HUES6 (cell line): ENCODE data around the gene CYP2U1.

Experiments used
- H3K27ac ChIP-seq: 2 replicates; pipeline ENCODE4 v1.7.0; 2013; ENCODE audit warnings: low read depth, mild to moderate bottlenecking, low read length, inconsistent platforms
- H3K27me3 ChIP-seq: 2 replicates; pipeline ENCODE4 v1.6.1; 2013; ENCODE audit warnings: low read length; ENCODE audit not compliant: control insufficient read depth, insufficient read depth
- H3K36me3 ChIP-seq: 2 replicates; pipeline ENCODE4 v1.6.1; 2013; ENCODE audit warnings: low read length; ENCODE audit not compliant: control insufficient read depth, insufficient read depth
- H3K4me1 ChIP-seq: 2 replicates; pipeline ENCODE4 v1.6.1; 2013; ENCODE audit warnings: low read length; ENCODE audit not compliant: control insufficient read depth, insufficient read depth
- H3K4me3 ChIP-seq: 2 replicates; pipeline ENCODE4 v1.5.1; 2013; ENCODE audit warnings: low read depth, low read length
- H3K9ac ChIP-seq: one replicate; pipeline ENCODE4 v1.6.1; 2013; ENCODE audit warnings: mild to moderate bottlenecking, low read length
- H3K9me3 ChIP-seq: 2 replicates; pipeline ENCODE4 v1.6.1; 2013; ENCODE audit warnings: low read depth, low read length; ENCODE audit not compliant: control insufficient read depth, insufficient read depth

Gene CYP2U1

DNA sequence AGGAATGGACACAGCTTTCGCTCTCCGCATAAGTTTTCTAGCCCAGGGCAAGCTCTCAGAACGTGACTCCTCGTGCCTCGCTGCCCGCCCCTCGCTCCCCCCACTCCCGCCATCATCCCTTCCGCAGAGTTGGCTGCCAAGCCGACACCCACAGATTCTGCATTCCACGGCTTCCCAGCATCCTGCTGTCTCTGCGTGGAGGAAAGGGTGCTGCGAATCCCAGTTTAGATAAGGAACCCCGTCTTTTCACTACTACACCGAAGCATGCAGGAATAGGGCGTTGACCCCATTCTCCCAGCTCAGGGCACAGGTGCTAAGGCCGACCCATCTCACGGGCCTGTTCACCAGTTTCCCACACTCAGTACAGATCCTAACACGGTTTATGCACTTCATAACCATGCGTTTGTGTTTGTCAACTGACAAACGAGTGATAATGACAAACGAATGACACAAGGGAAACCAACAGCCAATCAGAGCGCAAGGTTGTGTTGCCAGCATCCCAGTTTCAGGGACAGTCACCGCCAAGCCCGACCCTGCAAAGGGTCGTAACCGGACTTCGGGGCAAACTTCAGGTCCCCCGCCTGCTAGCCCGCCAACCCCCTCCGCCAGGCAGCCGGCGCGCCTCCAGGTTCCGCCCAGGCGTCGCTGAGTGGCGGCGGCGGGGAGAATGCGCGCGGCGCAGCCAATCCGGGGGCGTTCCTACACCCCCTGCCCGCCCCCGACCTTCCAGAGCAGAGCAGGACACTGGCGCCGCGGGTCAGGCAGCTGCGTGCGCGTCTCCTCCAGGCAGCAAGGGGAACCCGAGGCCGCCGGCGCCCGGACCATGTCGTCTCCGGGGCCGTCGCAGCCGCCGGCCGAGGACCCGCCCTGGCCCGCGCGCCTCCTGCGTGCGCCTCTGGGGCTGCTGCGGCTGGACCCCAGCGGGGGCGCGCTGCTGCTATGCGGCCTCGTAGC lies at the start of gene CYP2U1:
Gene CYP2U1, plus strand, starts transcription at position 729 of the 954 bp plus-strand sequence. Its CDS starts 95 bp downstream, at position 824.
- H3K36me3 ChIP-seq = peaks cover 1% of the 10 kb centered on the region; the same call in 1 of the 2 replicates
- H3K27ac ChIP-seq = no peak within 1 kb of the TSS
- H3K4me3 ChIP-seq = peak within 1 kb of the TSS; percentile 68
- peak within 1 kb of the TSS; percentile 52 for H3K9ac ChIP-seq
- peaks cover 30% of the 10 kb centered on the region for H3K27me3 ChIP-seq
- peaks cover 10% of the 10 kb centered on the region; the same call in 1 of the 2 replicates for H3K4me1 ChIP-seq
- no peaks in the 10 kb centered on the region for H3K9me3 ChIP-seq

DNA sequence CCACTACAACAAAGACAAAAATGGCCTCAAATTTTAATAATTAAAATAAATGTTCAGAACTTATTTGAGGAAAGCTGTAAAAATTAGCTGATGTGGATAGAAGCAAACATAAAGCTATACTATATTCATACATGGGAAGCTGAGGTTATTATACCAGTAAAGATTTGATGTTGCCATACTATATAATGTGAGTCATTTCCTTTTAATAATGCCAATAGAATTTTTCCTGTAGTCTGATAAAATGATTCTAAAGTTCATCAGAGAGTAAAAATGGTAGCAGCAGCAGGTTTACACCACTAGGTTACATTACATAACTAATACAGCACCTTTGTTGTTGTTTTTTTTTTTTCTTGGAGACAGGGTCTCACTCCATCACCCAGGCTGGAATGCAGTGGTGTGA lies 45.5 kb upstream of the CYP2U1 start:
- H3K4me1 ChIP-seq = no peaks in the 10 kb centered on the region
- H3K9ac ChIP-seq = no peak overlapping the region
- H3K36me3 ChIP-seq = 0 out of 2 replicates have a peak, but pooled peaks cover 2% of the 10 kb centered on the region
- no peak overlapping the region for H3K27ac ChIP-seq
- H3K4me3 ChIP-seq = no peak overlapping the region
- H3K9me3 ChIP-seq = peaks cover 47% of the 10 kb centered on the region
- no peaks in the 10 kb centered on the region for H3K27me3 ChIP-seq

DNA sequence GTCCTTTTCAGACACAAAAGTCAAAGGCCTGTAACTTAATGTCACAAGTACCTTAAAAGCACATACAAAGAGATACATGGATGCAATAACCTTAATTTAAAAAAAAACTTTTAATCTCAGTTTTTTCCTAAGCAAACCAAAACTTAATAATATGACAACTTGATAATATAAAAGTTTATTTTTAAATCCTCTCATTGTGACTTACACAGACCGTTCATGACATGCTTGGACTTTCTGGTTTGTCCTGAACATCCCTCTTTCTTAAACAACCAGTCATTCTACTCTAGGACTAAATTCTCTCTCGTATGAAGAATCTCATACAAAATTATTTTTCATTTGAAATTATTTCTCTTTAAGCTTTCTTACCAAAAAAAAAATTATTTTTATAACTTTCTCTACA lies 43.1 kb upstream of the CYP2U1 start:
- Histone ChIP-seq H3K4me3 (no peak overlapping the region), H3K27me3 (no peaks in the 10 kb centered on the region), H3K4me1 (peaks cover 5% of the 10 kb centered on the region; the same call in 1 of the 2 replicates), H3K9me3 (peaks cover 50% of the 10 kb centered on the region), H3K9ac (no peak overlapping the region), H3K27ac (no peak overlapping the region), H3K36me3 (peaks cover 4% of the 10 kb centered on the region; the same call in 1 of the 2 replicates)

DNA sequence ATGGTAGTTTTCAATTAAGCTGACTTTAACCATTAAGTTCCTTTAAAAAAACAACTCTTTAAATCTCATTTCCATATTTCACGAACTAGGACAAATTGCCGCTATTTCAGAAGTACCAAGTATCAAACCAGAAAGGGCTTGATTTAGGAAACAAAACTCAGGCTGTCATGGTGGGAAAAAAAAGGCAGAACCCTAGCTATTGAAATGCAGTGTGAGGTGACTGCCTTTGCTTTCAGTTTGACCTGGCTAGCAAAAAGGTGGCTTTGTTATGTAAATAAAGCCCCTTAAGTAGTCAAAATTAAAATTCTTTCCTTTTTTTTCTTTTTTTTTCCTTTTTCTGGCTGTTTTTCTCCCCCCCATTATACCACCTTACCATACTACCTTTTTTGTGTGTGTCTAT lies 40.6 kb upstream of the CYP2U1 start:
- H3K9me3 ChIP-seq = peaks cover 42% of the 10 kb centered on the region
- H3K36me3 ChIP-seq = peaks cover 6% of the 10 kb centered on the region; the same call in 1 of the 2 replicates
- H3K27ac ChIP-seq = peak overlapping the region; percentile 62
- H3K4me3 ChIP-seq = no peak overlapping the region
- H3K9ac ChIP-seq = no peak overlapping the region
- no peaks in the 10 kb centered on the region for H3K27me3 ChIP-seq
- peaks cover 5% of the 10 kb centered on the region; the same call in 1 of the 2 replicates for H3K4me1 ChIP-seq

DNA sequence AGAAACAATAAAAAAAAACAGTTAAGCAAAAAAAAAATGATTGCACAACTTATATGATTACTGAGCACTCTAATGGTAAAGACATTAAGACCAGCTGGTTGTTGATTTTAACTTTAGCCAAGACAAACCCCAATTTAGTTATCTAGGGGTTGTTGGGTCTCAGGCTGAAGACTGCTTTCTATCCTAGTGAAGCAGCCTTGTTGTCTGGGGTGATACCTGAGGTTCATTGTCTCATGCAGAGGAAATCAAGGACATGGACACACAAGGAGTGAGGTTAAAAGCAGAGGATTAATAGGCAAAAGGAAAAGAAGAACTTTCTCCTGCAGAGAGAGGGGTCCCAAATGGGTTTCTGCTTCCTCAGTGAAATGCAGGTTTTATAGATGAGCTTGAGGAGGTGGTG lies 40.0 kb upstream of the CYP2U1 start:
- no peak overlapping the region for H3K4me3 ChIP-seq
- peaks cover 39% of the 10 kb centered on the region for H3K9me3 ChIP-seq
- H3K27me3 ChIP-seq = no peaks in the 10 kb centered on the region

DNA sequence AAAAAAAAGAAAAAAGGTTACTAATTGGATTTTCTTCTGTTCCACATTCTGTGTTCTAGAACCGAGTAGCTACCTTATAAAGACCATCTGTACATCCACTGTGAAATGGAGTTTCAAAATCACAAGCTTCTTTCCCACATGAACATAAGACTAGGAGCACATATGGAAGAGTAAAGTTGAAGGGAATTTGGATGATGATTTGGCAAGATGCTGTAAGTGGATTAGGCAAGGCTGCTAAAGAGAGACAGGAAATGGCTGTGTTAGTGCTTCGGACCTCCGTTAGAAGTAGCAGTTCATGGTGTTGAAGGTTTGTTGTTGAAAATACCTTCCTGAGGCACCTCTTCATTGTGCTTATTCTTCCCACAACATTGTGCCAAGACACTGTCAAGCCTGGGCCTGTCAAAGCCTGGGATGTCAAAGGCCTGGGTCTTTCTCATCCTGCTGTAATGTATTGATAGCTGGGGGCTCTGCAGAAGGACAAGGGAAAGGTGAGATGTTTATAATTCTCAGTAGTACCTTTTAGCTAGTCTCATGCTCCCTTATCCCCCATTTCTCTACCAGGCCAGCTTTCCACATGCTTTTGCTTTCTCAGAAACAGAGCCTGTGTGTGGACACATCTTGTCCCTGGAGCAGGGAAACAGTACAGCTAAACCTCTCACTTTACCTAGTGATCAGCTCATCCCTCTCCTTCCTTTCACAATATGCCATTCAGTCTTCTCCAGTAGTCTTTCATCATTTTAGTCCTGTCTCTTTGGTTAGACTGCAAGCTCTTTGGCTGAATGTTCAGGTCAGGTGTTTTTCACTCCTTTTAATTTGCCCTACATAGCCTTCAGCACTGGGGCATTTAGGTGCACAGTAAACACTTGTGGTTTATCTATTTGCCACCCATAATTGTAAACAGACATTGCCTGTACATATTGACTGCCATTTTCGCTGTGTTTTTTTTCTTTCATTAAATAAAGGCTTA lies 37.9 kb upstream of the CYP2U1 start:
- H3K27ac ChIP-seq = no peak overlapping the region

More for the DNA sequence above, 40.0 kb upstream of the CYP2U1 start:
- Histone ChIP-seq H3K36me3 (peaks cover 6% of the 10 kb centered on the region; the same call in 1 of the 2 replicates), H3K27ac (peak overlapping the region; percentile 62), H3K9ac (no peak overlapping the region), H3K4me1 (peaks cover 5% of the 10 kb centered on the region; the same call in 1 of the 2 replicates)

DNA sequence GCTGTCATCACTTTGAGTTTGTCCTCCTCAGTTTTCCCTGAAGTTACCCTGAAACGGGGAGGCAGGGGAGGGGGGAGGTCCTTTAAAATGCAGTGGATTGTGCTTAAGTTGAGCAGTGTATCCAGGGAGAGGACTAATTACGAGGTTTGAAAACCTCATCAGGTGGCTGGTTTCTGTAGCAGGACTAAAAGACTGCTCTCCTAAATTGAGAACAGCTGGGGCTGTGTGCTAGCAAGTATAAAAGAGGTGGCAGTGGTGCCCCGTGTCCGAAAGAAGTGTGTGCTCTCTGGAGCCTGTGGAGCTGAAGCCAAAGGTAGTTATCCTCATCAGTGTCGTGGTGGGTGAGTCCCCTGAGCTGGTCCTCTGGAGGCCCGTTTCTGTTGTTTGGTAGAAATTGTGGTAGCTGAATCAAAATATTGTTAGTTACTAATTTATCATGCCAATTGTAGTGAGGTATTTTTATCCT lies 37.2 kb upstream of the CYP2U1 start:
- H3K9me3 ChIP-seq = peaks cover 14% of the 10 kb centered on the region
- peaks cover 5% of the 10 kb centered on the region; the same call in 1 of the 2 replicates for H3K4me1 ChIP-seq
- no peak overlapping the region for H3K27ac ChIP-seq
- no peak overlapping the region for H3K4me3 ChIP-seq
- H3K27me3 ChIP-seq = no peaks in the 10 kb centered on the region
- peaks cover 4% of the 10 kb centered on the region; the same call in 1 of the 2 replicates for H3K36me3 ChIP-seq
- H3K9ac ChIP-seq = no peak overlapping the region

More for the DNA sequence above, 37.9 kb upstream of the CYP2U1 start:
- peaks cover 5% of the 10 kb centered on the region; the same call in 1 of the 2 replicates for H3K4me1 ChIP-seq
- H3K36me3 ChIP-seq = peaks cover 4% of the 10 kb centered on the region; the same call in 1 of the 2 replicates
- no peak overlapping the region for H3K4me3 ChIP-seq
- no peaks in the 10 kb centered on the region for H3K27me3 ChIP-seq
- peaks cover 19% of the 10 kb centered on the region for H3K9me3 ChIP-seq
- no peak overlapping the region for H3K9ac ChIP-seq

DNA sequence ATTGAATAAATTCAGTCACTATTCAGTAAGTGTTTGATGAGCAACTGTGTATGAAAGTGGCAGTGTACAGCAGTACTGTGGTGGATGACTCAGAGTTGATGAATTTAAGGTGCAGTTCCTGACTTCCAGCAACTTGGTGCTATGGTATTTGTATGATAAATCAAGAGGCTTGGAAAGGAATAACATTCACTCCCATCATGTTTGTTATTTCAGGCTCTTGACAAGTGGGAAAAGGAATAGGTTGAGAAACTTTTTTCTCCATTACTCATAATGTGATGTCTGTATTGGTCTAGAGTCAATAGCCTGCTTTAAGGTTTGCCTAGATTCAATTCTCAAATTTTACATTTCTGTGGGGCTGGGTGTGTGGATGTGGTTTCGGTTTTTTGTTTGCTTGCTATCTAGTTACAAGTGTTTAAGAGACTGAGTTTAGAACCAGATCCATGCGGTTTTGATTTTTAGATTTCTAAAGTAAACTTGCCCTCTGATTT lies 35.1 kb upstream of the CYP2U1 start:
- H3K4me3 ChIP-seq = no peak overlapping the region
- H3K27me3 ChIP-seq = no peaks in the 10 kb centered on the region
- H3K9ac ChIP-seq = no peak overlapping the region
- no peak overlapping the region for H3K27ac ChIP-seq
- peaks cover 2% of the 10 kb centered on the region; the same call in 1 of the 2 replicates for H3K4me1 ChIP-seq
- H3K36me3 ChIP-seq = peaks cover 4% of the 10 kb centered on the region; the same call in 1 of the 2 replicates
- peaks cover 3% of the 10 kb centered on the region; the same call in 1 of the 2 replicates for H3K9me3 ChIP-seq

DNA sequence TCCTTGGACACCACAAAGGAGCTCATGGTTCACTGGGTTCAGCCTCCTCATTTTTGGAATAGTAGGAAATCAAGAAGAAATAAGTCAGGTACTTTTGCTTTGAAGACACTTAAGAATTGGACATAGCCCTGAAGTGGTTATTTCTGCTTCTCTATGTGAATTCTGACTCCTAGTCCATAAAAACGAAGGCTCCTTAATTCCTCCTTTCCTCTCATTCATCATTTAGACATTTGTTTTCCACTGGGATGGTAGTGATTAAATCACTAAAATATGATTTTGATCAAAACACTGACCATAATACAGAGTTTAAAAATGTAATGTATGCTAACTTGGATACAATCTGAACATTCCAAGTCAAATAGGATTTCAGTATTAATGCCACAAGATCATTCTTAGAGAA lies 34.7 kb upstream of the CYP2U1 start:
- Histone ChIP-seq H3K9me3 (peaks cover 1% of the 10 kb centered on the region; the same call in 1 of the 2 replicates), H3K36me3 (peaks cover 4% of the 10 kb centered on the region; the same call in 1 of the 2 replicates), H3K4me3 (no peak overlapping the region), H3K27ac (no peak overlapping the region), H3K9ac (no peak overlapping the region), H3K4me1 (no peaks in the 10 kb centered on the region; the same call in 1 of the 2 replicates), H3K27me3 (no peaks in the 10 kb centered on the region)

DNA sequence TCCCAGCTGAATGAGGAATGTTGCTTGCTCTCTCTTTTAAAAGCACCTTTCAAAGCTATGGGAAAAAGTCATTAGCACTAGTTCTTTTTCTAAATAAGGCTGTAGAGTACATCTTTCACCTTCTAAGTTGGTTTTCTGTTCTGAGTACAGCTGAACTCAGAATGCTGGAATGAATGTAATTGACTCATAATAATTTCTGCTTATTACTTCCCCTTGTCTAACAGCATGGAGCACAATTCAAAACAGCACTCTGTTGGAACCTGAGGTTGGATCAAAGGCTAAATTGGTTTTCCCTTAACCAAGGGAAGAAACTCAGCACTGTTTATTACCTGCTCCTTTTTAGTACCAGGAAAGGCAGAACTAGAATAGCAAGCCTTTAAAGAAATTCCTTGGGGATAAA lies 33.5 kb upstream of the CYP2U1 start:
- Histone ChIP-seq H3K27ac (no peak overlapping the region), H3K4me1 (no peaks in the 10 kb centered on the region; the same call in 1 of the 2 replicates), H3K9ac (no peak overlapping the region), H3K9me3 (no peaks in the 10 kb centered on the region), H3K27me3 (no peaks in the 10 kb centered on the region), H3K36me3 (peaks cover 4% of the 10 kb centered on the region; the same call in 1 of the 2 replicates), H3K4me3 (no peak overlapping the region)
